ENCODE results near the gene GEN1. TPM values are rescaled to one million over a fixed set of nuclear protein-coding genes. Genes with fewer than 3 reads are reported as not detected.

GEN1 gene
- total and polyA plus RNA-seq, 4 donors, result 1.2 to 12.7 (median 7.8) TPM

DNA sequence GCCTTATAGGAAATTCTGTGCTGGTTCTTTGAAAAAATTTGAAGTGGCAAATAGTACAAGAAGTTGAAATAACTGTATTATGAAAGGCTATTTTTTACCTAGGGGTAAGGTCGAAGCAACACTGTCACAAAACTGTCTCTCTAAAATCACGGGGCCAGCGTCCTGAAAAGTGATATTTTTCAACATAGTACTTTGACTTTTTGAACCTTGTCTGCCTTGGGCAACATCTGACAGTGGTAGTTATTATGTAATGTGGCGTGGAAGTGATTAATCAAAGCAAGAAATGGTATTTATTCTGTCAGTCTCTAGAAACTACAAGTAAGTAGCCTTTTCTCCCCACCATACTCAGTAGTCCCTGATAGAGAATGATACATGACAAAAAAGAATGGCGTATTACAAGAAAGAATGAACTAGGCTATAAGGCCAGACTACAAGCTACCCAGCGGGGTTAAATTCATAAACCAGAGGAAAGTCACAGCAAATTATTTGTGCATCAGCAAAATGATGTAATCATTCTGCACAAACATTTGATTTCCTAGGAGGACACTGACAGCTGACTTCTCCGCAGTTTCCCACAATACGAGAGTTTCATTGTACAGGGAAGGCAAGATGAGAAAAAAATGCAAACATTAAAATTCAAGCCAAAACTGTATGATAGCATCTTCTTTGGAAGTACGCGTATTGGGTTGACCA is 9.8 kb downstream of the GEN1 start (continued):
- TF ChIP-seq REST (IDR thresholded peaks at IDR 0.05), result peak; percentile 64
- TF ChIP-seq SP1 (IDR thresholded peaks at IDR 0.05), result peak; percentile 93
- no peak for TF ChIP-seq FOXA2 (IDR thresholded peaks at IDR 0.05)

- WGBS, result 38% methylated on average over 2 of the region's 2 CpGs
- no peaks in the 10 kb centered on the region for H3K9me3 ChIP-seq (ENCODE audit: control insufficient read depth in 4 of 4, low read length in 3 of 4)
- DNase-seq (ENCODE audit: low spot score), result no peak
- H3K36me3 ChIP-seq (ENCODE audit: control insufficient read depth in 4 of 4, insufficient read depth in 3 of 4, low read depth in 1 of 4, low read length in 3 of 4), result peaks cover 0 to 1% (median 0%) of the 10 kb centered on the region in 4 donors
- H3K9ac ChIP-seq (ENCODE audit: low read depth in 1 of 2, low read length in 2 of 2), result no peak overlapping the region
- TF ChIP-seq YY1 (IDR thresholded peaks at IDR 0.05) (peak; percentile 96), GABPA (IDR thresholded peaks at IDR 0.05 in 1 of 2, conservative IDR thresholded peaks at IDR 0.05 in 1 of 2) (peak in 1 of 2 donors; percentile 41), FOXA1 (IDR thresholded peaks at IDR 0.05) (no peak), FOXA2 (IDR thresholded peaks at IDR 0.05) (peak; percentile 37), REST (IDR thresholded peaks at IDR 0.05) (no peak), NR2F2 (IDR thresholded peaks at IDR 0.05) (no peak), JUND (IDR thresholded peaks at IDR 0.05) (peak; percentile 57 to 78), ZBTB33 (IDR thresholded peaks at IDR 0.05) (peak; percentile 68), TAF1 (conservative IDR thresholded peaks at IDR 0.05) (peak; percentile 28), MAX (IDR thresholded peaks at IDR 0.05) (peak; percentile 40), RAD21 (IDR thresholded peaks at IDR 0.05) (no peak), HNF4G (IDR thresholded peaks at IDR 0.05) (peak; percentile 57), EGR1 (IDR thresholded peaks at IDR 0.05; ENCODE audit: low read depth in 2 of 2) (peak in 1 of 2 donors; percentile 22), SP1 (IDR thresholded peaks at IDR 0.05) (peak; percentile 60), HNF4A (conservative IDR thresholded peaks at IDR 0.05) (peak; percentile 94), CTCF (IDR thresholded peaks at IDR 0.05; ENCODE audit: low read depth, low read length, missing input control) (no peak), RXRA (IDR thresholded peaks at IDR 0.05) (peak; percentile 52 to 76)
- TF ChIP-seq, protein P1, sequence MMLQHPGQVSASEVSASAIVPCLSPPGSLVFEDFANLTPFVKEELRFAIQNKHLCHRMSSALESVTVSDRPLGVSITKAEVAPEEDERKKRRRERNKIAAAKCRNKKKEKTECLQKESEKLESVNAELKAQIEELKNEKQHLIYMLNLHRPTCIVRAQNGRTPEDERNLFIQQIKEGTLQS (IDR thresholded peaks at IDR 0.05), result peak; percentile 83
- H3K4me3 ChIP-seq (ENCODE audit: low read depth in 1 of 3, low read length in 3 of 3), result no peak overlapping the region
- H3K27me3 ChIP-seq (ENCODE audit: control insufficient read depth in 4 of 4, insufficient read depth in 4 of 4, low read length in 3 of 4), result no peaks in the 10 kb centered on the region
- peaks cover 4 to 34% (median 32%) of the 10 kb centered on the region in 4 donors for H3K4me1 ChIP-seq (ENCODE audit: control insufficient read depth in 4 of 4, insufficient read depth in 4 of 4, low read length in 3 of 4)
- H3K27ac ChIP-seq (ENCODE audit: low read depth in 1 of 2, low read length in 2 of 2), result peak overlapping the region; percentile 41 to 85
Observed at GRCh38 chr2:17765398-17765797, 11.5 kb downstream of the GEN1 start.
